ENCODE results near the gene BOLA2. TPM values are rescaled to one million over a fixed set of nuclear protein-coding genes. Genes with fewer than 3 reads are reported as not detected.
"Not testable (repeated sequence)": the region's sequence is repeated elsewhere in the genome, so short reads cannot be mapped to it uniquely, and the experiment has no call there.

BOLA2 gene
- 10 to 100 TPM in 1 of 4 donors, 1 to 10 TPM in 3; 4.7 to 14.3 (median 6.8) TPM for polyA plus RNA-seq (ENCODE audit: insufficient read length in 4 of 4)

GRCh38 chr16:29454269-29454668 is at the start of gene BOLA2, which contains the start of gene SLX1B:
Gene BOLA2 (minus strand): TSS chr16:29454351. CDS start chr16:29454253, 98 bp downstream.
Gene SLX1B (plus strand): TSS chr16:29454533.
- DNase-seq (ENCODE audit: low read depth in 4 of 4, low spot score in 3 of 4): not testable (repeated sequence)

- not testable (repeated sequence) for DNase-seq (ENCODE audit: low read depth in 4 of 4, low spot score in 3 of 4)
Measured at GRCh38 chr16:29482276-29482675, 28.1 kb upstream of the BOLA2 start.

- not testable (repeated sequence) for DNase-seq (ENCODE audit: low read depth in 4 of 4, low spot score in 3 of 4)
Measured at GRCh38 chr16:29472065-29472464, 17.9 kb upstream of the BOLA2 start.

- not testable (repeated sequence) for DNase-seq (ENCODE audit: low read depth in 4 of 4, low spot score in 3 of 4)
Measured at GRCh38 chr16:29469660-29470059, 15.5 kb upstream of the BOLA2 start.

- not testable (repeated sequence) for DNase-seq (ENCODE audit: low read depth in 4 of 4, low spot score in 3 of 4)
Measured at GRCh38 chr16:29467654-29468366, 13.7 kb upstream of the BOLA2 start.

GRCh38 chr16:29466904-29467303 is 12.8 kb upstream of the BOLA2 start:
- DNase-seq (ENCODE audit: low read depth in 4 of 4, low spot score in 3 of 4): not testable (repeated sequence)

GRCh38 chr16:29465985-29466824 is 12.1 kb upstream of the BOLA2 start:
- not testable (repeated sequence) for DNase-seq (ENCODE audit: low read depth in 4 of 4, low spot score in 3 of 4)

- DNase-seq (ENCODE audit: low read depth in 4 of 4, low spot score in 3 of 4): not testable (repeated sequence)
Measured at GRCh38 chr16:29460647-29461030, 6.5 kb upstream of the BOLA2 start.

- not testable (repeated sequence) for DNase-seq (ENCODE audit: low read depth in 4 of 4, low spot score in 3 of 4)
Measured at GRCh38 chr16:29459706-29460646, 5.8 kb upstream of the BOLA2 start, which contains the start of gene SULT1A4. Gene SULT1A4 (plus strand): TSS chr16:29459913. CDS start chr16:29461386, 1,473 bp downstream.

GRCh38 chr16:29457660-29458059 is 3.5 kb upstream of the BOLA2 start:
- not testable (repeated sequence) for DNase-seq (ENCODE audit: low read depth in 4 of 4, low spot score in 3 of 4)

- not testable (repeated sequence) for DNase-seq (ENCODE audit: low read depth in 4 of 4, low spot score in 3 of 4)
Measured at GRCh38 chr16:29454828-29455227, 677 bp upstream of the BOLA2 start.

GRCh38 chr16:29453754-29454153 is 397 bp downstream of the BOLA2 start:
- DNase-seq (ENCODE audit: low read depth in 4 of 4, low spot score in 3 of 4): not testable (repeated sequence)

GRCh38 chr16:29425390-29425789 is 28.8 kb downstream of the BOLA2 start:
- DNase-seq (ENCODE audit: low read depth in 4 of 4, low spot score in 3 of 4): not testable (repeated sequence)

- not testable (repeated sequence) for DNase-seq (ENCODE audit: low read depth in 4 of 4, low spot score in 3 of 4)
Measured at GRCh38 chr16:29423587-29423986, 30.6 kb downstream of the BOLA2 start.

- not testable (repeated sequence) for DNase-seq (ENCODE audit: low read depth in 4 of 4, low spot score in 3 of 4)
Measured at GRCh38 chr16:29405249-29405648, 48.9 kb downstream of the BOLA2 start.

Other genes starting within 250 kb of the BOLA2 start
- 1 to 10 TPM in 3 of 4 donors, under 1 TPM in 1; 0.67 to 2.2 (median 1.9) TPM for gene NPIPB11, start 47.6 kb downstream of the BOLA2 start, polyA plus RNA-seq (ENCODE audit: insufficient read length in 4 of 4)
- gene SLX1B, start 182 bp upstream of the BOLA2 start, polyA plus RNA-seq (ENCODE audit: insufficient read length in 4 of 4): 10 to 100 TPM in 1 of 4 donors, 1 to 10 TPM in 3; 3.3 to 16.7 (median 6.8) TPM
- 10 to 100 TPM; 14.6 to 28.3 (median 17.1) TPM for gene SULT1A4, start 5.6 kb upstream of the BOLA2 start, polyA plus RNA-seq (ENCODE audit: insufficient read length in 4 of 4)
- 10 to 100 TPM; 14.5 to 64.5 (median 43.6) TPM for gene NPIPB12, start 52.1 kb upstream of the BOLA2 start, polyA plus RNA-seq (ENCODE audit: insufficient read length in 4 of 4)
- 1 to 10 TPM; 2.0 to 3.4 (median 2.4) TPM for gene SPN, start 208.9 kb upstream of the BOLA2 start, polyA plus RNA-seq (ENCODE audit: insufficient read length in 4 of 4)
- 100 to 1,000 TPM in 3 of 4 donors, 10 to 100 TPM in 1; 89.1 to 190 (median 133) TPM for gene QPRT, start 224.8 kb upstream of the BOLA2 start, polyA plus RNA-seq (ENCODE audit: insufficient read length in 4 of 4)